DOHH2 (cell line): ENCODE measurements around the gene PPFIBP1.

Experiments
- H3F3A ChIP-seq: fragments of 200-600 bp; sonication (generic), shearing (Covaris generic); 2 replicates; pipeline ENCODE4 v1.6.0; 2016; ENCODE audit warnings: antibody characterized with exemption, mild to moderate bottlenecking; ENCODE audit not compliant: control insufficient read depth, insufficient read depth
- H3K27ac ChIP-seq: fragments of 200-600 bp; sonication (generic); 2 replicates; pipeline ENCODE4 v1.5.1; 2014; ENCODE audit warnings: low read depth, mild to moderate bottlenecking, low read length, moderate library complexity
- H3K27me3 ChIP-seq: fragments of 200-600 bp; sonication (generic); 2 replicates; pipeline ENCODE4 v1.6.1; 2014; ENCODE audit warnings: mild to moderate bottlenecking, low read length, mixed read lengths; ENCODE audit not compliant: control insufficient read depth
- H3K36me3 ChIP-seq: fragments of 200-600 bp; sonication (generic); 2 replicates; pipeline ENCODE4 v1.6.1; 2014; ENCODE audit warnings: mild to moderate bottlenecking, low read length, moderate library complexity, mixed read lengths; ENCODE audit not compliant: control insufficient read depth
- H3K4me1 ChIP-seq: fragments of 200-600 bp; sonication (generic); 2 replicates; pipeline ENCODE4 v1.6.1; 2014; ENCODE audit warnings: mild to moderate bottlenecking, low read length, mixed read lengths; ENCODE audit not compliant: control insufficient read depth
- H3K4me2 ChIP-seq: fragments of 200-600 bp; sonication (generic); 2 replicates; pipeline ENCODE4 v1.6.0; 2014; ENCODE audit warnings: mild to moderate bottlenecking, low read length, moderate library complexity
- H3K4me3 ChIP-seq: fragments of 200-600 bp; sonication (generic); 2 replicates; pipeline ENCODE4 v1.5.1; 2014; ENCODE audit warnings: mild to moderate bottlenecking, low read length, mixed read lengths
- H3K79me2 ChIP-seq: fragments of 200-600 bp; sonication (generic); 2 replicates; pipeline ENCODE4 v1.6.1; 2014; ENCODE audit warnings: mild to moderate bottlenecking, low read length, mixed read lengths; ENCODE audit not compliant: control insufficient read depth
- H3K9me2 ChIP-seq: fragments of 200-600 bp; sonication (generic); replicated peaks from 2 replicates; pipeline ENCODE4 v1.6.1; 2014; ENCODE audit warnings: mild to moderate bottlenecking, low read length, mixed read lengths; ENCODE audit not compliant: control insufficient read depth
- H3K9me3 ChIP-seq: fragments of 200-600 bp; sonication (generic); 2 replicates; pipeline ENCODE4 v1.6.1; 2014; ENCODE audit warnings: antibody characterized with exemption, low read length, mixed read lengths; ENCODE audit not compliant: control insufficient read depth, insufficient read depth
- H4K20me1 ChIP-seq: fragments of 200-600 bp; sonication (generic); 2 replicates; pipeline ENCODE4 v1.6.0; 2014; ENCODE audit warnings: low read depth, mild to moderate bottlenecking, antibody characterized with exemption, low read length, moderate library complexity; ENCODE audit not compliant: control insufficient read depth, insufficient read depth
- CTCF ChIP-seq: fragments of 200-600 bp; sonication (generic); IDR thresholded peaks from one replicate; pipeline ENCODE4 v1.5.1; 2014; ENCODE audit warnings: antibody characterized with exemption, mild to moderate bottlenecking, low read depth, low read length; ENCODE audit not compliant: poor library complexity, severe bottlenecking
- EZH2phosphoT487 ChIP-seq: fragments of 200-600 bp; sonication (generic); IDR thresholded peaks from 2 replicates; pipeline ENCODE4 v1.6.1; 2017; ENCODE audit warnings: borderline replicate concordance, mild to moderate bottlenecking, antibody characterized with exemption, low read length, moderate library complexity, mixed read lengths

PPFIBP1 gene

DNA sequence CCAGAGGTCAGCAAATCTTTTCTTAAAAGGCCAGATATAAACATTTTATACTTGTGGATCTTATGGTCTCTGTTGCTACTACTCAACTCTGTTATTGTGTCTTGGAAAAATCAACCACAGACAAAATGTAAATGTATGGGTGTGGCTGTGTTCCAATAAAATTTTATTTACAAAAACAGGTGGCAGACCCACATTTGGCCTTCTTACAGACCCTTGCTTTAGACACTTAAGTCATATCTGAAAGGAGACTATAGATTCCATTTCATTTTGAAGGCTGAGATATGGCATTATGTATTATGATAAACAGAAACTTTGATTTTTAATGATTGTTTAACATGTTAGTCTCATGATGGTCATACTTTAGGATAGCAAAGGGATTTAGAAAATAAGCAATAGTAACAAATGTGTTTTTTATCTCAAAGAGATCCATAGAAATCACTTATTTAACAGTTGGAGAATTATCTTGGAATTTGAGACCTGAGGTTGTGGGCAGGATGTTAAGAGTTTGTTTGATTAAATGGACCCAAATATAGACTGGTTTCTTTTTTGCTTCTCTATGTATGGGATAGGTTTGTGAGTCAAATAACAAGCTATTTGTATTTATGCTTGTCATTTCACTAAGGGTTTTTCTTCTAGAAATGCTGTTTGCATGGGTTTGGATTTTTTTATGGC, 51.2 kb downstream of the PPFIBP1 start:
- H3K4me2 ChIP-seq: no peak overlapping the region
- H3K27me3 ChIP-seq: no peaks in the 10 kb centered on the region
- H4K20me1 ChIP-seq: no peaks in the 10 kb centered on the region
- H3K79me2 ChIP-seq: no peaks in the 10 kb centered on the region
- H3K4me1 ChIP-seq: 0 out of 2 replicates have a peak, but pooled peaks cover 4% of the 10 kb centered on the region
- H3K9me3 ChIP-seq: no peaks in the 10 kb centered on the region
- no peaks in the 10 kb centered on the region for H3F3A ChIP-seq
- H3K27ac ChIP-seq: no peak overlapping the region
- H3K4me3 ChIP-seq: no peak overlapping the region
- no peaks in the 10 kb centered on the region for H3K36me3 ChIP-seq
- TF ChIP-seq EZH2phosphoT487: no peak
- TF ChIP-seq CTCF: no peak
- no peaks in the 10 kb centered on the region for H3K9me2 ChIP-seq

GRCh38 chr12:27575762-27576118, 51.7 kb downstream of the PPFIBP1 start:
- Histone ChIP-seq H3K4me3 (no peak overlapping the region), H3K27ac (no peak overlapping the region), H3K4me1 (0 out of 2 replicates have a peak, but pooled peaks cover 4% of the 10 kb centered on the region), H3F3A (no peaks in the 10 kb centered on the region), H4K20me1 (no peaks in the 10 kb centered on the region), H3K9me2 (no peaks in the 10 kb centered on the region), H3K4me2 (no peak overlapping the region), H3K36me3 (no peaks in the 10 kb centered on the region), H3K79me2 (no peaks in the 10 kb centered on the region), H3K27me3 (no peaks in the 10 kb centered on the region), H3K9me3 (no peaks in the 10 kb centered on the region)
- no peak for TF ChIP-seq CTCF
- no peak for TF ChIP-seq EZH2phosphoT487

DNA sequence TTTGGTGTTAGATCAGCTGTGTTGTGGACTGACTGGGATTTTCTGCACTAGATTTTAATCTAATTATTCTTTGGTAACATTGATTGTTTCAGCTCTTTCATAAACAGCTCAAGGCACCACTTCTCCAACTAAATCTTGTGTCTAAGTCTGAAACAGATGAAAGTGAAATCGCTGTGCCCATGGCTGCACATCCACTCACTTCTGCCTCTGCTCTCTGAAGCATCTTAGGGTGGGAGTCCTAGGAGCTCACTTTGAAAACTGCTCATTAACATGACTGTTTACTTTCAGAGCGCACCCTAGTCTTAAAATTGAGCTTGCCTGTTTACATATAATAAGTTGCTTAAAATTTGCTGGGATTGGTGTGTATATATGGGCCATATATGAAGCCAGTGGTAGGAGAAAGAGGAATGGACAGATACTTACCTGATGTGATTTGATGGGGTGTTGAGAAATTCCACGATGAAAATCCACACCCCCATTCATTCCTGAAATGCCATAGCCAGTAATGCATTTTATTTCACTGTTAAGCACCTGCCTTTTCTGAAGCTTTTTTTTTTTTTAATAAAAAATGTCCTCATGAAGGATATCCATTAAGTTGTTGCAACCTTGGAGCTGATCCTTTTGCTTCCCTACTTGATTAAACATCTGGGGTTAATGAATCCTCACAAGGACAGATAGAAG, 52.8 kb downstream of the PPFIBP1 start:
- Histone ChIP-seq H4K20me1 (no peaks in the 10 kb centered on the region), H3K9me3 (no peaks in the 10 kb centered on the region), H3K36me3 (no peaks in the 10 kb centered on the region), H3K9me2 (no peaks in the 10 kb centered on the region), H3K79me2 (no peaks in the 10 kb centered on the region), H3K27me3 (no peaks in the 10 kb centered on the region), H3F3A (no peaks in the 10 kb centered on the region), H3K4me2 (no peak overlapping the region), H3K4me1 (0 out of 2 replicates have a peak, but pooled peaks cover 4% of the 10 kb centered on the region), H3K4me3 (no peak overlapping the region), H3K27ac (no peak overlapping the region)
- TF ChIP-seq CTCF: no peak
- TF ChIP-seq EZH2phosphoT487: no peak
